A549 (cell line): ENCODE data around the gene BCDIN3D. TPM values are rescaled to one million over a fixed set of nuclear protein-coding genes. Genes with fewer than 3 reads are reported as not detected.

Experiments
- ATAC-seq, 2 experiments: fragments of 200-7000 bp in 1 of 2; fragments of >200 bp in 1 of 2; cut with Nextera tagmentation in 1 of 2; cut with Tn5 transposase in 1 of 2; 3 replicates each; pipeline versions ENCODE4 v1.8.0 to v1.9.1; 2018 to 2020; ENCODE audit warnings: mild to moderate bottlenecking in 1 of 2, moderate library complexity in 1 of 2
- CTCF ChIA-PET: fragments of 300-600 bp; sonication (Branson Sonifier 250); formaldehyde crosslinking; extraction: SDS; loops from one replicate; lab custom pipeline; 2021; ENCODE audit warnings: antibody characterized with exemption, inconsistent platforms; lab: Yijun Ruan, JAX
- POLR2A ChIA-PET: fragments of 350-600 bp; formaldehyde crosslinking; extraction: SDS; loops from one replicate; lab custom pipeline; 2021; ENCODE audit warnings: antibody characterized with exemption, inconsistent platforms; lab: Yijun Ruan, JAX
- DNase-seq, 2 experiments: peaks; one replicate each; pipeline versions ENCODE4 v3.0.0 to v3.0.0-alpha.2; 2011 to 2016; ENCODE audit warnings: low read depth in 1 of 2, low spot score in 1 of 2
- FAIRE-seq: peaks from 2 replicates; lab custom pipeline; 2011; peaks lifted over from hg19 to GRCh38; lab: Jason Lieb, UNC
- H3K27ac ChIP-seq, 2 experiments: fragments of >200 bp; sonication (Bioruptor Twin); formaldehyde crosslinking; 3 replicates each; pipeline ENCODE4 v1.5.1; 2016 to 2017
- H3K4me1 ChIP-seq: fragments of >200 bp; sonication (Bioruptor Twin); formaldehyde crosslinking; 3 replicates; pipeline ENCODE4 v1.6.1; 2016
- H3K4me2 ChIP-seq: fragments of >200 bp; sonication (Bioruptor Twin); formaldehyde crosslinking; 3 replicates; pipeline ENCODE4 v1.6.1; 2016
- H3K4me3 ChIP-seq: fragments of >200 bp; sonication (Bioruptor Twin); formaldehyde crosslinking; 3 replicates; pipeline ENCODE4 v1.5.1; 2016
- H3K9me3 ChIP-seq: fragments of >200 bp; sonication (Bioruptor Twin); formaldehyde crosslinking; 3 replicates; pipeline ENCODE4 v1.6.1; 2016
- BCL3 ChIP-seq: fragments of >200 bp; sonication (Bioruptor Twin); formaldehyde crosslinking; IDR thresholded peaks from 3 replicates; pipeline ENCODE4 v1.6.1; 2016
- CBX2 ChIP-seq: fragments of 200-600 bp; sonication (generic); IDR thresholded peaks from 2 replicates; pipeline ENCODE4 v1.6.1; 2016; ENCODE audit warnings: low read depth, mild to moderate bottlenecking, borderline replicate concordance
- CHD4 ChIP-seq: fragments of 200-600 bp; sonication (generic); IDR thresholded peaks from 2 replicates; pipeline ENCODE4 v1.6.1; 2016; ENCODE audit warnings: antibody characterized with exemption, mild to moderate bottlenecking, borderline replicate concordance
- E2F6 ChIP-seq: IDR thresholded peaks from 2 replicates; pipeline ENCODE4 v1.6.1; 2012; ENCODE audit warnings: low read depth, borderline replicate concordance
- EHMT2 ChIP-seq: fragments of 200-600 bp; sonication (generic); IDR thresholded peaks from 2 replicates; pipeline ENCODE4 v1.6.1; 2016; ENCODE audit warnings: antibody characterized with exemption, low read depth, mild to moderate bottlenecking, moderate library complexity
- EP300 ChIP-seq, 2 experiments: fragments of >200 bp; sonication (Bioruptor Twin); formaldehyde crosslinking; IDR thresholded peaks; 2 replicates in 1 of 2; 3 replicates in 1 of 2; pipeline ENCODE4 v1.6.1; 2016 to 2017
- ESRRA ChIP-seq: fragments of 150-350 bp; IDR thresholded peaks from 2 replicates; pipeline ENCODE4 v1.6.1; 2014; ENCODE audit warnings: mild to moderate bottlenecking, low read length, borderline replicate concordance
- FOSL2 ChIP-seq, 2 experiments: fragments of 450-650 bp in 1 of 2; fragments of >200 bp in 1 of 2; sonication (Bioruptor Twin) in 1 of 2; formaldehyde crosslinking; IDR thresholded peaks; 2 replicates each; pipeline versions ENCODE4 v1.5.0 to v1.6.1; 2016 to 2020; ENCODE audit warnings: mild to moderate bottlenecking in 1 of 2, moderate library complexity in 1 of 2
- GATA3 ChIP-seq: IDR thresholded peaks from 2 replicates; pipeline ENCODE4 v1.6.1; 2012; ENCODE audit warnings: borderline replicate concordance
- HOXA7 ChIP-seq: fragments of 250-450 bp; sonication (Bioruptor Pico); IDR thresholded peaks from 2 replicates; pipeline ENCODE4 v1.5.0; 2020; ENCODE audit warnings: mild to moderate bottlenecking, moderate library complexity
- JUN ChIP-seq, 2 experiments: fragments of >200 bp; sonication (Bioruptor Twin); formaldehyde crosslinking; IDR thresholded peaks; 2 replicates in 1 of 2; 3 replicates in 1 of 2; pipeline ENCODE4 v1.6.1; 2016 to 2017
- JUNB ChIP-seq: fragments of >200 bp; sonication (Bioruptor Twin); formaldehyde crosslinking; IDR thresholded peaks from 2 replicates; pipeline ENCODE4 v1.6.1; 2016
- NFE2L2 ChIP-seq: fragments of 150-350 bp; conservative IDR thresholded peaks from 2 replicates; pipeline ENCODE4 v1.6.1; 2014; ENCODE audit warnings: low read length
- NPAS2 ChIP-seq: fragments of 250-450 bp; sonication (Bioruptor Pico); IDR thresholded peaks from 2 replicates; pipeline ENCODE4 v1.8.0; 2022; ENCODE audit warnings: mild to moderate bottlenecking, moderate library complexity, borderline replicate concordance
- PHF8 ChIP-seq: fragments of 200-600 bp; sonication (generic); IDR thresholded peaks from 2 replicates; pipeline ENCODE4 v1.6.1; 2016; ENCODE audit warnings: low read depth, mild to moderate bottlenecking, antibody characterized with exemption, moderate library complexity, borderline replicate concordance
- POLR2AphosphoS2 ChIP-seq: conservative IDR thresholded peaks from 2 replicates; pipeline ENCODE4 v1.6.1; 2012; ENCODE audit warnings: low read length, improper control_type of control experiment, inconsistent platforms
- RFX5 ChIP-seq: fragments of 450-650 bp; IDR thresholded peaks from 2 replicates; pipeline ENCODE4 v1.7.1; 2014; ENCODE audit warnings: antibody characterized with exemption, mild to moderate bottlenecking, moderate library complexity
- ZC3H11A ChIP-seq: fragments of 450-650 bp; IDR thresholded peaks from 2 replicates; pipeline ENCODE4 v1.6.1; 2014; ENCODE audit warnings: antibody characterized with exemption, mild to moderate bottlenecking
- ZSCAN20 ChIP-seq: fragments of 250-450 bp; sonication (Bioruptor Pico); IDR thresholded peaks from 2 replicates; pipeline ENCODE4 v1.8.0; 2022; ENCODE audit warnings: mild to moderate bottlenecking, moderate library complexity
- WGBS: methylation state at CpG from one replicate; pipeline ENCODE4 v1.1.6; 2017; ENCODE audit errors: missing lambda C conversion rate; 5-methylcytosine and 5-hydroxymethylcytosine counted together
- polyA plus RNA-seq, 4 experiments: library from polyadenylated mRNA; depleted of rRNA in 3 of 4; stranded (reverse); fragments of >200 nt; fragmentation: RNase III in 1 of 4; extraction: RNeasy Plus Mini Kit Qiagen cat#74134 plus additional on column Dnase treatment in 1 of 4; gene quantifications; 2 replicates in 3 of 4; 3 replicates in 1 of 4; pipeline ENCODE4 v1.2.3, GENCODE V29; 2011 to 2017
- TF ChIP-seq, protein P1 (sequence below): fragments of 450-650 bp; IDR thresholded peaks from 2 replicates; pipeline ENCODE4 v1.6.1; 2014; ENCODE audit warnings: antibody characterized with exemption
- TF ChIP-seq, protein P2 (sequence below): IDR thresholded peaks from 2 replicates; pipeline ENCODE4 v1.6.1; 2012
- TF ChIP-seq, protein P3 (sequence below): fragments of >200 bp; sonication (Bioruptor Twin); formaldehyde crosslinking; IDR thresholded peaks from 3 replicates; pipeline ENCODE4 v1.5.1; 2016

BCDIN3D gene
- polyA plus RNA-seq, 2 of the 4 experiments (the other 2 are of a cell fraction): 4.2 to 5.8 TPM

DNA sequence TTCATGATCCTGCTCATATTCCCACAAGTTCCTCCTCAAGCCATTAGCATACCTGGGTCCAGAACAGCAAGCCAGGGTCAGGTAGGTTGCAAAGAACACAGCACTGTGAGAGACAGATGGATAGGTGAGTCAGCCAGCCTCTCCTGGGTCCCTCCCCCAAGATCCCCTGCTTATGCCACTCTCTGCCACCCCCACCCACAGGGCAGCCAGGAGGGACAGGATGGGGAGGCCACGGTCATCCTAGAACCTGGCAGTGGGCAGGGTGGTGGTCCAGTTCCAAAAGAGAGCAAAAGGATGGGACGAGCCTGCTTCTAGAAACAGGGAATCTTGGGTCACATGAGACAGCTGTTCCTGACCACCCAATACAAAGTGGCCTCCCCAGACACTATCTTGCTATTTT lies 48.1 kb upstream of the BCDIN3D start:
- POLR2A ChIA-PET: no interaction called here
- TF ChIP-seq POLR2AphosphoS2 (no peak), FOSL2 (IDR thresholded peaks at IDR 0.05) (no peak), FOSL2 (CRISPR knock-in tag; IDR thresholded peaks at IDR 0.05) (no peak), NFE2L2 (no peak), EHMT2 (no peak), NPAS2 (CRISPR knock-in tag) (no peak), BCL3 (no peak), JUNB (no peak), CBX2 (no peak), HOXA7 (CRISPR knock-in tag) (no peak), CHD4 (no peak), EP300 (IDR thresholded peaks at IDR 0.05) (no peak), E2F6 (no peak), ZC3H11A (no peak), PHF8 (no peak), ZSCAN20 (CRISPR knock-in tag) (no peak), JUN (IDR thresholded peaks at IDR 0.05) (no peak)
- TF ChIP-seq, protein P1, sequence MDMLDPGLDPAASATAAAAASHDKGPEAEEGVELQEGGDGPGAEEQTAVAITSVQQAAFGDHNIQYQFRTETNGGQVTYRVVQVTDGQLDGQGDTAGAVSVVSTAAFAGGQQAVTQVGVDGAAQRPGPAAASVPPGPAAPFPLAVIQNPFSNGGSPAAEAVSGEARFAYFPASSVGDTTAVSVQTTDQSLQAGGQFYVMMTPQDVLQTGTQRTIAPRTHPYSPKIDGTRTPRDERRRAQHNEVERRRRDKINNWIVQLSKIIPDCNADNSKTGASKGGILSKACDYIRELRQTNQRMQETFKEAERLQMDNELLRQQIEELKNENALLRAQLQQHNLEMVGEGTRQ: no peak
- TF ChIP-seq, protein P2, sequence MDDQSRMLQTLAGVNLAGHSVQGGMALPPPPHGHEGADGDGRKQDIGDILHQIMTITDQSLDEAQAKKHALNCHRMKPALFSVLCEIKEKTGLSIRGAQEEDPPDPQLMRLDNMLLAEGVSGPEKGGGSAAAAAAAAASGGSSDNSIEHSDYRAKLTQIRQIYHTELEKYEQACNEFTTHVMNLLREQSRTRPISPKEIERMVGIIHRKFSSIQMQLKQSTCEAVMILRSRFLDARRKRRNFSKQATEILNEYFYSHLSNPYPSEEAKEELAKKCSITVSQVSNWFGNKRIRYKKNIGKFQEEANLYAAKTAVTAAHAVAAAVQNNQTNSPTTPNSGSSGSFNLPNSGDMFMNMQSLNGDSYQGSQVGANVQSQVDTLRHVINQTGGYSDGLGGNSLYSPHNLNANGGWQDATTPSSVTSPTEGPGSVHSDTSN: no peak
- WGBS: 46% methylated on average over 2 of the region's 2 CpGs
- no peak for ATAC-seq
- H3K4me2 ChIP-seq: no peak overlapping the region
- DNase-seq: no peak
- FAIRE-seq: no peak
- CTCF ChIA-PET: interaction anchor here (0.8 to 3.4 kb wide), 4 partner anchors 23 to 103 kb away, joined by 3 to 14 read pairs (median 8); no protein-coding TSS in a partner anchor
- H3K4me1 ChIP-seq: peaks cover 26% of the 10 kb centered on the region
- H3K9me3 ChIP-seq: no peaks in the 10 kb centered on the region
- no peak overlapping the region for H3K27ac ChIP-seq
- no peak overlapping the region for H3K4me3 ChIP-seq

GRCh38 chr12:49890096-49890461 lies 47.2 kb upstream of the BCDIN3D start:
- TF ChIP-seq GATA3: no peak
- no peak for TF ChIP-seq NPAS2 (CRISPR knock-in tag)
- no peak for TF ChIP-seq ESRRA
- no peak for TF ChIP-seq RFX5
- TF ChIP-seq, protein P3, sequence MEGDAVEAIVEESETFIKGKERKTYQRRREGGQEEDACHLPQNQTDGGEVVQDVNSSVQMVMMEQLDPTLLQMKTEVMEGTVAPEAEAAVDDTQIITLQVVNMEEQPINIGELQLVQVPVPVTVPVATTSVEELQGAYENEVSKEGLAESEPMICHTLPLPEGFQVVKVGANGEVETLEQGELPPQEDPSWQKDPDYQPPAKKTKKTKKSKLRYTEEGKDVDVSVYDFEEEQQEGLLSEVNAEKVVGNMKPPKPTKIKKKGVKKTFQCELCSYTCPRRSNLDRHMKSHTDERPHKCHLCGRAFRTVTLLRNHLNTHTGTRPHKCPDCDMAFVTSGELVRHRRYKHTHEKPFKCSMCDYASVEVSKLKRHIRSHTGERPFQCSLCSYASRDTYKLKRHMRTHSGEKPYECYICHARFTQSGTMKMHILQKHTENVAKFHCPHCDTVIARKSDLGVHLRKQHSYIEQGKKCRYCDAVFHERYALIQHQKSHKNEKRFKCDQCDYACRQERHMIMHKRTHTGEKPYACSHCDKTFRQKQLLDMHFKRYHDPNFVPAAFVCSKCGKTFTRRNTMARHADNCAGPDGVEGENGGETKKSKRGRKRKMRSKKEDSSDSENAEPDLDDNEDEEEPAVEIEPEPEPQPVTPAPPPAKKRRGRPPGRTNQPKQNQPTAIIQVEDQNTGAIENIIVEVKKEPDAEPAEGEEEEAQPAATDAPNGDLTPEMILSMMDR: no peak
- POLR2A ChIA-PET: no interaction called here
- DNase-seq (no peak), ATAC-seq (no peak), FAIRE-seq (no peak)
- WGBS: 54% methylated on average over 4 of the region's 4 CpGs
- Histone ChIP-seq H3K4me1 (peaks cover 24% of the 10 kb centered on the region), H3K4me3 (no peak overlapping the region), H3K9me3 (no peaks in the 10 kb centered on the region), H3K4me2 (no peak overlapping the region), H3K27ac (no peak overlapping the region)
- CTCF ChIA-PET: interaction anchor here (0.6 to 3.4 kb wide), 5 partner anchors 22 to 184 kb away, joined by 3 to 14 read pairs (median 4); no protein-coding TSS in a partner anchor
